ENCODE results near the gene NAGPA. TPM values are rescaled to one million over a fixed set of nuclear protein-coding genes. Genes with fewer than 3 reads are reported as not detected.
A peak's percentile ranks its signal among the peaks of the same experiment; 100 is the strongest.

The NAGPA gene
- total RNA-seq, 1 donor from 2014 or later: 3.3 TPM

DNA sequence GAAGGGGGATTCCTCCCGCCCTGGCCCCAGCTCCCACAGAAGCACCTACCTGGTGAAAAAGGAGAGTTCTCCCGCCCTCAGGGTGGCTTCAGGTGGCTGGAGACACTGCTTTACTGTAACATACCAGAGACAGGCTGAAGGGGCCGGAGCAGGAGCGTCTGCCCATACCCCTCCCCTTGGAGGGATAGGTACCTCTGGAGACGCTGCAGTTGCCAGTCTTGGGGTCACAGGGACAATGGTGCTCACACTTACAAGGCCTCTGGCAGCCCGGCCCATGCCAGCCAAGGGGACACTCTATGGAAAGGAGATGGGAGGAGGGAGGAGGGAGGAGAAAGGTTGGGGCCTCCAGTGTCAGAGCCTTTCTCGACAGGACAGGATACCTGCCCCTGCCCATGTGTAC, 6.6 kb downstream of the NAGPA start:
- no peaks in the 10 kb centered on the region for H4K20me1 ChIP-seq (ENCODE audit: low read depth)
- H3K79me2 ChIP-seq (ENCODE audit: low read depth): no peaks in the 10 kb centered on the region
- Mint-ChIP-seq H3K36me3 (no peaks in the 10 kb centered on the region), H3K4me1 (no peaks in the 10 kb centered on the region), H3K27me3 (ENCODE audit: insufficient read depth, low read depth) (peaks cover 9% of the 10 kb centered on the region), H3K27ac (no peak overlapping the region), H3K4me3 (no peak overlapping the region), H3K9me3 (no peaks in the 10 kb centered on the region)
- no peaks in the 10 kb centered on the region for H3K36me3 ChIP-seq
- DNase-seq (ENCODE audit: low spot score): no peak
- H2AFZ ChIP-seq (replicated peaks): no peak overlapping the region
- H3K4me1 ChIP-seq: no peaks in the 10 kb centered on the region
- H3K4me3 ChIP-seq: no peak overlapping the region
- H3K4me2 ChIP-seq: no peak overlapping the region
- H3K9ac ChIP-seq: no peak overlapping the region
- peaks cover 9% of the 10 kb centered on the region for H3F3A ChIP-seq (ENCODE audit: low read depth)
- no peaks in the 10 kb centered on the region for H3K9me3 ChIP-seq (ENCODE audit: low read depth)
- TF ChIP-seq EZH2 (IDR thresholded peaks at IDR 0.05): no peak
- TF ChIP-seq EZH2phosphoT487 (IDR thresholded peaks at IDR 0.05): no peak
- TF ChIP-seq, protein P1, sequence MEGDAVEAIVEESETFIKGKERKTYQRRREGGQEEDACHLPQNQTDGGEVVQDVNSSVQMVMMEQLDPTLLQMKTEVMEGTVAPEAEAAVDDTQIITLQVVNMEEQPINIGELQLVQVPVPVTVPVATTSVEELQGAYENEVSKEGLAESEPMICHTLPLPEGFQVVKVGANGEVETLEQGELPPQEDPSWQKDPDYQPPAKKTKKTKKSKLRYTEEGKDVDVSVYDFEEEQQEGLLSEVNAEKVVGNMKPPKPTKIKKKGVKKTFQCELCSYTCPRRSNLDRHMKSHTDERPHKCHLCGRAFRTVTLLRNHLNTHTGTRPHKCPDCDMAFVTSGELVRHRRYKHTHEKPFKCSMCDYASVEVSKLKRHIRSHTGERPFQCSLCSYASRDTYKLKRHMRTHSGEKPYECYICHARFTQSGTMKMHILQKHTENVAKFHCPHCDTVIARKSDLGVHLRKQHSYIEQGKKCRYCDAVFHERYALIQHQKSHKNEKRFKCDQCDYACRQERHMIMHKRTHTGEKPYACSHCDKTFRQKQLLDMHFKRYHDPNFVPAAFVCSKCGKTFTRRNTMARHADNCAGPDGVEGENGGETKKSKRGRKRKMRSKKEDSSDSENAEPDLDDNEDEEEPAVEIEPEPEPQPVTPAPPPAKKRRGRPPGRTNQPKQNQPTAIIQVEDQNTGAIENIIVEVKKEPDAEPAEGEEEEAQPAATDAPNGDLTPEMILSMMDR (IDR thresholded peaks at IDR 0.05): no peak
- no peaks in the 10 kb centered on the region for H3K27me3 ChIP-seq
- H3K27ac ChIP-seq: no peak overlapping the region

DNA sequence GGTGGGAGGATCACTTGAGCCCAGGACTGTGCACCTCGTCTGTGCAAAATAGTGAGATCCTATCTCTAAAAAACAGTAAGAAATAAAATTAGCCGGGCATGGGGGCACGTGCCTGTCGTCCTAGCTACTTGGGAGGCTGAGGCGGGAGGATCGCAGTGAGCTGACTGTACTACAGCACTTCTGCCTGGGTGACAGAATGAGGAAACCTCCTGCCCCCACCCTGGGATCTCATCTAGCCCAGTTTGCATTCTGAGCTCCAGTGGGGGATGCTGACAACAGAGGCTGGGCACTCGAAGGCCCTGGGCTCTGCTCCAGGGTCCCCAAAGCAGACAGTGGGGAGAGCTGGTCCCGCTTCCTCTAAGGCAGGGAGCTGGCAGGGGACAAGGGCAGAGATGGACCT, 7.1 kb downstream of the NAGPA start:
- no peaks in the 10 kb centered on the region for H3K9me3 Mint-ChIP-seq

DNA sequence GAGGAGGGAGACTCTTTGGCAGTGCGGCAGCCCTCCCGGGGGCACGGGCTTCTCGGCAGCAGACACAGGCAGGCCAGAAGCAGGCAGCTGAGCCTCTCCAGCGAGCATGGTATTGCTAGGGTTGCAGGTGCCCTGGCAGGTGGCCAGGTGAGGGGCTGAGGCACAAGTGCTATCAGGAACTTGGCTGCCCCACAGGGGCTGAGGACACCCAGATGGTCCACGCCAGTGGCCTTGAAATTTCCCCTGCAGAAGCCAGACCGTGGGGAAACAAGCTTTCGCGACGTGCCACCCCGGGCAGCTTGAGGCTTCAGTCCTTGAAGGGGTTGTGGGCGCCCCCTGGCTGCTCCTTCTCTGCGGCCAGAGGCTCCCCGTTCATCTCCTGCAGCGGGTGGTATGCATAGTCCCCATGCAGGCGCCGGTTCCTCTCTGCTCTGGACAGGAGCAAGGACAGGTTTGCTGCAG, 8.5 kb downstream of the NAGPA start:
- H3F3A ChIP-seq (ENCODE audit: low read depth): peaks cover 9% of the 10 kb centered on the region

More for the DNA sequence above, 7.1 kb downstream of the NAGPA start:
- Histone ChIP-seq H3K4me1 (no peaks in the 10 kb centered on the region), H3K79me2 (ENCODE audit: low read depth) (no peaks in the 10 kb centered on the region), H3K4me2 (no peak overlapping the region), H3K4me3 (no peak overlapping the region), H3F3A (ENCODE audit: low read depth) (peaks cover 9% of the 10 kb centered on the region), H3K9ac (no peak overlapping the region), H2AFZ (replicated peaks) (no peak overlapping the region), H3K27me3 (no peaks in the 10 kb centered on the region), H3K9me3 (ENCODE audit: low read depth) (no peaks in the 10 kb centered on the region), H4K20me1 (ENCODE audit: low read depth) (no peaks in the 10 kb centered on the region), H3K36me3 (no peaks in the 10 kb centered on the region), H3K27ac (no peak overlapping the region)
- no peak for DNase-seq (ENCODE audit: low spot score)
- TF ChIP-seq, protein P1 (IDR thresholded peaks at IDR 0.05): no peak
- TF ChIP-seq EZH2phosphoT487 (IDR thresholded peaks at IDR 0.05) (no peak), EZH2 (IDR thresholded peaks at IDR 0.05) (no peak)
- Mint-ChIP-seq H3K4me3 (no peak overlapping the region), H3K36me3 (no peaks in the 10 kb centered on the region), H3K27me3 (ENCODE audit: insufficient read depth, low read depth) (peaks cover 10% of the 10 kb centered on the region), H3K27ac (no peak overlapping the region), H3K4me1 (no peaks in the 10 kb centered on the region)

More for the DNA sequence above, 8.5 kb downstream of the NAGPA start:
- Histone ChIP-seq H3K27me3 (no peaks in the 10 kb centered on the region), H3K4me1 (no peaks in the 10 kb centered on the region), H3K4me3 (no peak overlapping the region), H4K20me1 (ENCODE audit: low read depth) (no peaks in the 10 kb centered on the region), H3K79me2 (ENCODE audit: low read depth) (no peaks in the 10 kb centered on the region), H3K27ac (no peak overlapping the region), H3K4me2 (no peak overlapping the region), H3K36me3 (no peaks in the 10 kb centered on the region), H2AFZ (replicated peaks) (peak overlapping the region; percentile 82), H3K9me3 (ENCODE audit: low read depth) (no peaks in the 10 kb centered on the region), H3K9ac (no peak overlapping the region)
- Mint-ChIP-seq H3K36me3 (no peaks in the 10 kb centered on the region), H3K27ac (no peak overlapping the region), H3K4me1 (no peaks in the 10 kb centered on the region), H3K9me3 (no peaks in the 10 kb centered on the region), H3K4me3 (no peak overlapping the region), H3K27me3 (ENCODE audit: insufficient read depth, low read depth) (peaks cover 10% of the 10 kb centered on the region)
- peak; percentile 86 for DNase-seq (ENCODE audit: low spot score)
- TF ChIP-seq, protein P1 (IDR thresholded peaks at IDR 0.05): peak; percentile 69
- no peak for TF ChIP-seq EZH2phosphoT487 (IDR thresholded peaks at IDR 0.05)

All from neural progenitor cell (in vitro differentiated cells).